Measurements from ENCODE around the gene LGR6.

- TF ChIP-seq, protein P1, sequence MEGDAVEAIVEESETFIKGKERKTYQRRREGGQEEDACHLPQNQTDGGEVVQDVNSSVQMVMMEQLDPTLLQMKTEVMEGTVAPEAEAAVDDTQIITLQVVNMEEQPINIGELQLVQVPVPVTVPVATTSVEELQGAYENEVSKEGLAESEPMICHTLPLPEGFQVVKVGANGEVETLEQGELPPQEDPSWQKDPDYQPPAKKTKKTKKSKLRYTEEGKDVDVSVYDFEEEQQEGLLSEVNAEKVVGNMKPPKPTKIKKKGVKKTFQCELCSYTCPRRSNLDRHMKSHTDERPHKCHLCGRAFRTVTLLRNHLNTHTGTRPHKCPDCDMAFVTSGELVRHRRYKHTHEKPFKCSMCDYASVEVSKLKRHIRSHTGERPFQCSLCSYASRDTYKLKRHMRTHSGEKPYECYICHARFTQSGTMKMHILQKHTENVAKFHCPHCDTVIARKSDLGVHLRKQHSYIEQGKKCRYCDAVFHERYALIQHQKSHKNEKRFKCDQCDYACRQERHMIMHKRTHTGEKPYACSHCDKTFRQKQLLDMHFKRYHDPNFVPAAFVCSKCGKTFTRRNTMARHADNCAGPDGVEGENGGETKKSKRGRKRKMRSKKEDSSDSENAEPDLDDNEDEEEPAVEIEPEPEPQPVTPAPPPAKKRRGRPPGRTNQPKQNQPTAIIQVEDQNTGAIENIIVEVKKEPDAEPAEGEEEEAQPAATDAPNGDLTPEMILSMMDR (IDR thresholded peaks at IDR 0.05) = peak; percentile 31; the same call in 1 of the 2 replicates
- TF ChIP-seq REST (IDR thresholded peaks at IDR 0.05; ENCODE audit: insufficient read depth in 1 of 2, low read depth in 2 of 2, low read length in 1 of 2) (no peak), POLR2AphosphoS5 (IDR thresholded peaks at IDR 0.05; ENCODE audit: low read depth, low read length) (no peak), SIN3A (IDR thresholded peaks at IDR 0.05; ENCODE audit: borderline replicate concordance, insufficient read depth, low read depth, low read length) (no peak), TCF7L2 (IDR thresholded peaks at IDR 0.05; ENCODE audit: low read depth, low read length) (no peak)
Measured at GRCh38 chr1:202207292-202207691, 13.7 kb downstream of the LGR6 start.

Data from Panc1 (cell line).